Putamen (tissue), 1 donor: ENCODE data around the gene MACROD2.

Source experiments
- DNase-seq: peaks from one replicate; pipeline ENCODE4 v3.0.0-alpha.2; 2016; ENCODE audit warnings: low spot score

MACROD2 gene

GRCh38 chr20:14816471-14816870 is 821.2 kb downstream of the MACROD2 start:
- no peak for DNase-seq

- no peak for DNase-seq
Observed at GRCh38 chr20:14817101-14817500, 821.8 kb downstream of the MACROD2 start.

- no peak for DNase-seq
Observed at GRCh38 chr20:14820771-14821170, 825.5 kb downstream of the MACROD2 start.

- no peak for DNase-seq
Observed at GRCh38 chr20:14821251-14821650, 825.9 kb downstream of the MACROD2 start.

GRCh38 chr20:14824996-14825395 is 829.7 kb downstream of the MACROD2 start:
- no peak for DNase-seq

- no peak for DNase-seq
Observed at GRCh38 chr20:14826543-14827313, 831.4 kb downstream of the MACROD2 start.

GRCh38 chr20:14828459-14828858 is 833.1 kb downstream of the MACROD2 start:
- DNase-seq: no peak

GRCh38 chr20:14829906-14830305 is 834.6 kb downstream of the MACROD2 start:
- no peak for DNase-seq

- DNase-seq: no peak
Observed at GRCh38 chr20:14830466-14830865, 835.1 kb downstream of the MACROD2 start.

- DNase-seq: no peak
Observed at GRCh38 chr20:14830899-14831298, 835.6 kb downstream of the MACROD2 start.

GRCh38 chr20:14832630-14833029 is 837.3 kb downstream of the MACROD2 start:
- no peak for DNase-seq

GRCh38 chr20:14838663-14839628 is 843.6 kb downstream of the MACROD2 start:
- no peak for DNase-seq

- DNase-seq: no peak
Observed at GRCh38 chr20:14845199-14846160, 850.2 kb downstream of the MACROD2 start.

- no peak for DNase-seq
Observed at GRCh38 chr20:14848806-14849205, 853.5 kb downstream of the MACROD2 start.

GRCh38 chr20:14853079-14853478 is 857.8 kb downstream of the MACROD2 start:
- no peak for DNase-seq

GRCh38 chr20:14855171-14855570 is 859.9 kb downstream of the MACROD2 start:
- no peak for DNase-seq

- DNase-seq: no peak
Observed at GRCh38 chr20:14859627-14860026, 864.3 kb downstream of the MACROD2 start.

GRCh38 chr20:14860410-14860814 is 865.1 kb downstream of the MACROD2 start:
- no peak for DNase-seq

- no peak for DNase-seq
Observed at GRCh38 chr20:14861028-14861699, 865.8 kb downstream of the MACROD2 start.

- no peak for DNase-seq
Observed at GRCh38 chr20:14865169-14865568, 869.9 kb downstream of the MACROD2 start.

GRCh38 chr20:14865731-14866130 is 870.4 kb downstream of the MACROD2 start:
- no peak for DNase-seq
